Measurements from ENCODE around the gene NR2F1-AS1.

NR2F1-AS1 gene

DNA sequence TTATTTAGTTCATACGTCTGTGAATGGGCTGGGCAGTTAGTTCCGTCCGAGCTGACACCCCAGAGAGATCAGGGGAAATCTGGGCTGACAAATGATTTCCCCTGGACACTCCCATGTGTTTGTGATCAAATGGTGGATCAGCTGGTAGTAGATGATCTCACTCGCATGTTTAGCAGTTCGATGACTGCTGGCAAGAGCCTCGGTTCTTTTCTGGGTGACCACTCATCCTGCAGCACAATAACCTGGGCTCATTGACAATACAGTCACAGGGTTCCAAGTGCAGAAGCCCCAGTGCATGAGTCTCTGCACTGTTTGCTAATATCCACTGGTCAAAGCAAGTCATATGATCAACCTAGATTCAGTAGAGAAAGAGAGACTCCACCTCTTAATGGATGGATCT, 155.9 kb downstream of the NR2F1-AS1 start:
- no peaks in the 10 kb centered on the region for H3K9me3 ChIP-seq (ENCODE audit: control extremely low read depth in 1 of 5, control insufficient read depth in 4 of 5, insufficient read depth in 2 of 5, low read depth in 1 of 5, low read length in 4 of 5)
- no peak overlapping the region for H3K27ac ChIP-seq (ENCODE audit: insufficient read depth in 1 of 2, low read depth in 1 of 2, low read length in 2 of 2, poor library complexity in 1 of 2, severe bottlenecking in 2 of 2)
- no peaks in the 10 kb centered on the region for H3K4me1 ChIP-seq (ENCODE audit: control extremely low read depth in 1 of 4, control insufficient read depth in 4 of 4, insufficient read depth in 4 of 4, low read length in 3 of 4)
- POLR2A ChIA-PET = no interaction called here
- no peaks in the 10 kb centered on the region for H3K27me3 ChIP-seq (replicated peaks in 2 of 5; ENCODE audit: control insufficient read depth in 4 of 5, insufficient read depth in 5 of 5, low read length in 4 of 5)
- CTCF ChIA-PET = no interaction called here
- H3K36me3 ChIP-seq (ENCODE audit: control insufficient read depth in 4 of 4, insufficient read depth in 4 of 4, low read length in 3 of 4) = no peaks in the 10 kb centered on the region
- no peak overlapping the region for H3K4me3 ChIP-seq (ENCODE audit: control insufficient read depth in 1 of 7, extremely low read depth in 1 of 7, insufficient read depth in 4 of 7, low read depth in 2 of 7, low read length in 6 of 7)
- 91% methylated on average over 6 of the region's 6 CpGs for WGBS (ENCODE audit: insufficient coverage)
- DNase-seq = no peak

DNA sequence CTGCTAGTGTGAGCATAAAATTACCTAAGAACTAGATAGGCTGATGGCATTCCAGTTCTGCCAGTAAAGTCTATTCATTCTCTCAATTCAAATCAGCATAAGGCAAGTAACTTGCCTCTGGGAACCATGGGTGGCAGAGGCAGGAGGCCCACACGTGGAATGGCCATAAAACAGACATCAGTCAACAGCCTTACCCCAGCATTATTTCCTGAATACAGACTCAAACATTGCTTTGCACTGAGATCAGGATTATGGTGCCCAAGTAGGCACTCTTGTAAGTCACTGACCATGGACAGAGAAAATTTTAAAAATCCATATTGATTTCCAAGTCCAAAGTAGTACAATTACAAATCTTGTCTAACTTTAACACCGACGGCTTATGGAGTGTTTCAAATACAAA, 157.7 kb downstream of the NR2F1-AS1 start:
- H3K4me3 ChIP-seq (ENCODE audit: control insufficient read depth in 1 of 7, extremely low read depth in 1 of 7, insufficient read depth in 4 of 7, low read depth in 2 of 7, low read length in 6 of 7) = no peak overlapping the region
- no peaks in the 10 kb centered on the region for H3K9me3 ChIP-seq (ENCODE audit: control extremely low read depth in 1 of 5, control insufficient read depth in 4 of 5, insufficient read depth in 2 of 5, low read depth in 1 of 5, low read length in 4 of 5)
- CTCF ChIA-PET = no interaction called here
- H3K36me3 ChIP-seq (ENCODE audit: control insufficient read depth in 4 of 4, insufficient read depth in 4 of 4, low read length in 3 of 4) = no peaks in the 10 kb centered on the region
- DNase-seq = no peak
- no peaks in the 10 kb centered on the region for H3K27me3 ChIP-seq (replicated peaks in 2 of 5; ENCODE audit: control insufficient read depth in 4 of 5, insufficient read depth in 5 of 5, low read length in 4 of 5)
- H3K27ac ChIP-seq (ENCODE audit: insufficient read depth in 1 of 2, low read depth in 1 of 2, low read length in 2 of 2, poor library complexity in 1 of 2, severe bottlenecking in 2 of 2) = no peak overlapping the region
- POLR2A ChIA-PET = no interaction called here
- H3K4me1 ChIP-seq (ENCODE audit: control extremely low read depth in 1 of 4, control insufficient read depth in 4 of 4, insufficient read depth in 4 of 4, low read length in 3 of 4) = no peaks in the 10 kb centered on the region
- no CpG with 5 or more reads among the region's 3 CpGs for WGBS (ENCODE audit: insufficient coverage)

DNA sequence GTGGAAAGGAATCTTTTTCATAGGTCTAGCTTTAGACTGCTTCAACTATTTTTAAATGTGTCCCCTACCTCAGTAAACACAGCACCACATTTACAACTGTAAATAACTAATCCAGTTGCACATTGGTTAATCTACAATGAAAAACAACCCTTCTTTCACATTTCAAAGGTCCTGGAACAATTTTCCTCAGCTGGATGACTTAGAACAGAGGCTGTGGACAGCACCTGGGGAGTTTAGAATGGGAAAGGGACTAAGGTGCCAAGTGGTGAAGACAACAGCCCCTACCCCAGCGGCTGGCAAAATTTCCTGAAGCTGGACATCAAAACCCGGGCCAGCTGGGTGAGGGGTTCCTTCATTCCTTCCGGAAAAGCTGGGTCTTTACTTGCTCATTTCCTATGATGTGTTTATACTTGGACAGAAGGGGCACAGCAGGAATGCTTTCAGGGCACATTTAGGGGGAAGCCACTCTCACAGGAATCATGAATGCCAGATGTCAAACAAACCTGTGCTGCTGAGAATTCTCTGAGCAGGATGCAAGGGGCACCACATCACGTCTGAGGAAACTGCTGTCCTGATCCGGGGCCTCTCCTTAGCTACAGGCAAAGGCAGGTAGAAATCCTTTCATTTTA, 158.3 kb downstream of the NR2F1-AS1 start:
- WGBS (ENCODE audit: insufficient coverage) = 57% methylated on average over 2 of the region's 5 CpGs
- ChIA-PET POLR2A (interaction anchor here (0.6 kb wide), 1 partner anchor 676 kb away, joined by 3 read pairs; no protein-coding TSS in a partner anchor), CTCF (no interaction called here)
- H3K4me3 ChIP-seq (ENCODE audit: control insufficient read depth in 1 of 7, extremely low read depth in 1 of 7, insufficient read depth in 4 of 7, low read depth in 2 of 7, low read length in 6 of 7) = no peak overlapping the region
- no peak for DNase-seq
- no peaks in the 10 kb centered on the region for H3K27me3 ChIP-seq (replicated peaks in 2 of 5; ENCODE audit: control insufficient read depth in 4 of 5, insufficient read depth in 5 of 5, low read length in 4 of 5)
- no peaks in the 10 kb centered on the region for H3K9me3 ChIP-seq (ENCODE audit: control extremely low read depth in 1 of 5, control insufficient read depth in 4 of 5, insufficient read depth in 2 of 5, low read depth in 1 of 5, low read length in 4 of 5)
- H3K4me1 ChIP-seq (ENCODE audit: control extremely low read depth in 1 of 4, control insufficient read depth in 4 of 4, insufficient read depth in 4 of 4, low read length in 3 of 4) = no peaks in the 10 kb centered on the region
- no peak overlapping the region for H3K27ac ChIP-seq (ENCODE audit: insufficient read depth in 1 of 2, low read depth in 1 of 2, low read length in 2 of 2, poor library complexity in 1 of 2, severe bottlenecking in 2 of 2)
- H3K36me3 ChIP-seq (ENCODE audit: control insufficient read depth in 4 of 4, insufficient read depth in 4 of 4, low read length in 3 of 4) = no peaks in the 10 kb centered on the region

DNA sequence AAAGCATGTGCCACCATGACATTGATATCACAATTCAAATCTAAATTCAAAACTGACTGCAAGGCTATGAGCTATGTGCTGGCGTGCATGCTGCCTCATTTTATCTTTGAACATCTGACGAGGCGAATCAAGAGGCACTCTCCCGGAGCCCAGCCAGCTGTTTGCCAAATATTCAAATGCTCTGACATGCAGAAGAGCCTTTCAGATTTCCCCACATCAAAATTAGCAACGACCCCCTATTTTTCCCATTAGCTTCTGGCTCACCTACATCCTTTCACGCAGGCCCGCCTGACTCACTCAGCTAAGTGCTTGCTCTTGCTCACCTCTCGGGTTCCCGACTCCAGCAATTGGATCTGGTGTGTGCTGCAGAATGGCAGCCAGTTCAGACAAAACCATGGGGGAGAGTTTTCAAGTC, 159.0 kb downstream of the NR2F1-AS1 start:
- DNase-seq = no peak
- no peaks in the 10 kb centered on the region for H3K9me3 ChIP-seq (ENCODE audit: control extremely low read depth in 1 of 5, control insufficient read depth in 4 of 5, insufficient read depth in 2 of 5, low read depth in 1 of 5, low read length in 4 of 5)
- CTCF ChIA-PET = no interaction called here
- H3K27me3 ChIP-seq (replicated peaks in 2 of 5; ENCODE audit: control insufficient read depth in 4 of 5, insufficient read depth in 5 of 5, low read length in 4 of 5) = no peaks in the 10 kb centered on the region
- POLR2A ChIA-PET = interaction anchor here (0.6 kb wide), 1 partner anchor 675 kb away, joined by 3 read pairs; no protein-coding TSS in a partner anchor
- WGBS (ENCODE audit: insufficient coverage) = 84% methylated on average over 9 of the region's 9 CpGs
- no peaks in the 10 kb centered on the region for H3K36me3 ChIP-seq (ENCODE audit: control insufficient read depth in 4 of 4, insufficient read depth in 4 of 4, low read length in 3 of 4)
- H3K4me3 ChIP-seq (ENCODE audit: control insufficient read depth in 1 of 7, extremely low read depth in 1 of 7, insufficient read depth in 4 of 7, low read depth in 2 of 7, low read length in 6 of 7) = no peak overlapping the region
- H3K4me1 ChIP-seq (ENCODE audit: control extremely low read depth in 1 of 4, control insufficient read depth in 4 of 4, insufficient read depth in 4 of 4, low read length in 3 of 4) = no peaks in the 10 kb centered on the region
- H3K27ac ChIP-seq (ENCODE audit: insufficient read depth in 1 of 2, low read depth in 1 of 2, low read length in 2 of 2, poor library complexity in 1 of 2, severe bottlenecking in 2 of 2) = no peak overlapping the region

DNA sequence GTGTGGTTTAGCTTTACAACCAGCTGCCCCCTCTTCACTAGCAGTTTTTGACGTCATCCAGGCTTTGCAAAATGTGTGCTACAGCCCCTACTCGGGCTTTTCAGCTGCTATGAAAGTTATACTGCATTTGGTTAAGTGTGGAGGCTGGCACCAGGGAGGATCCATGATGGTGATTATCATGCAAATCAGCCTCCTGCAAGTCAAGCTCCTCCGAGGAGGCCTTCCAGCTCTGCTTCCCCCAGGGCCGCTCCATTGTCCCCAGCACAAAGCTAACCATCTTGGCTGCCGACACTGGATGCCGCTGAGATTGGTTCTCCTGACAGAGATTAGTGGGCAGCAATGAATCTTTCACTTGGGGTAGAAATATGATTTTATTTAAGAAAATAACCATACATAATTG, 159.6 kb downstream of the NR2F1-AS1 start:
- WGBS (ENCODE audit: insufficient coverage) = 93% methylated on average over 3 of the region's 6 CpGs

DNA sequence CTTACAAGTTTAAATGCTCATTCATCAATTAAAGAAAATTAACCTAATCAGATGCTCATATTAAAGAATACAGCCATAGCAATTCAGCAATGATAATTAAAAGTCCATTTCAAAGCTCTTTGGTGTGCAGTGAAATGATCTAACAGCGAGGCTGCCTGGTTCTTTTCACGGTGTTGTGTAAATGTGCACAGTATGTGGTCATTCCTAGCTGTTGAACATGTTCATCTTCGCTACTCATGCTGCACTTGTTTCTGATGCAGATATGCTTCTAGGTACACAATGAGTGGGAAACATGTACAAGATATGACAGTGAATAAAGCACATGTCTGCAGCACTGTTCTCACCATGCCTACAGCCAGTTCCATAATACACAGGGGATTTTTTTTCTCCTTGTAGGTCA, 163.5 kb downstream of the NR2F1-AS1 start:
- Histone ChIP-seq H3K9me3 (ENCODE audit: control extremely low read depth in 1 of 5, control insufficient read depth in 4 of 5, insufficient read depth in 2 of 5, low read depth in 1 of 5, low read length in 4 of 5) (no peaks in the 10 kb centered on the region), H3K27me3 (replicated peaks in 2 of 5; ENCODE audit: control insufficient read depth in 4 of 5, insufficient read depth in 5 of 5, low read length in 4 of 5) (no peaks in the 10 kb centered on the region), H3K4me1 (ENCODE audit: control extremely low read depth in 1 of 4, control insufficient read depth in 4 of 4, insufficient read depth in 4 of 4, low read length in 3 of 4) (no peaks in the 10 kb centered on the region), H3K4me3 (ENCODE audit: control insufficient read depth in 1 of 7, extremely low read depth in 1 of 7, insufficient read depth in 4 of 7, low read depth in 2 of 7, low read length in 6 of 7) (no peak overlapping the region), H3K27ac (ENCODE audit: insufficient read depth in 1 of 2, low read depth in 1 of 2, low read length in 2 of 2, poor library complexity in 1 of 2, severe bottlenecking in 2 of 2) (no peak overlapping the region), H3K36me3 (ENCODE audit: control insufficient read depth in 4 of 4, insufficient read depth in 4 of 4, low read length in 3 of 4) (no peaks in the 10 kb centered on the region)
- CTCF ChIA-PET = no interaction called here
- no peak for DNase-seq
- 100% methylated on average over 2 of the region's 3 CpGs for WGBS (ENCODE audit: insufficient coverage)
- POLR2A ChIA-PET = no interaction called here

More for the DNA sequence above, 159.6 kb downstream of the NR2F1-AS1 start:
- Histone ChIP-seq H3K27ac (ENCODE audit: insufficient read depth in 1 of 2, low read depth in 1 of 2, low read length in 2 of 2, poor library complexity in 1 of 2, severe bottlenecking in 2 of 2) (no peak overlapping the region), H3K4me1 (ENCODE audit: control extremely low read depth in 1 of 4, control insufficient read depth in 4 of 4, insufficient read depth in 4 of 4, low read length in 3 of 4) (no peaks in the 10 kb centered on the region), H3K36me3 (ENCODE audit: control insufficient read depth in 4 of 4, insufficient read depth in 4 of 4, low read length in 3 of 4) (no peaks in the 10 kb centered on the region), H3K4me3 (ENCODE audit: control insufficient read depth in 1 of 7, extremely low read depth in 1 of 7, insufficient read depth in 4 of 7, low read depth in 2 of 7, low read length in 6 of 7) (no peak overlapping the region), H3K9me3 (ENCODE audit: control extremely low read depth in 1 of 5, control insufficient read depth in 4 of 5, insufficient read depth in 2 of 5, low read depth in 1 of 5, low read length in 4 of 5) (no peaks in the 10 kb centered on the region), H3K27me3 (replicated peaks in 2 of 5; ENCODE audit: control insufficient read depth in 4 of 5, insufficient read depth in 5 of 5, low read length in 4 of 5) (no peaks in the 10 kb centered on the region)
- no peak for DNase-seq
- POLR2A ChIA-PET = no interaction called here
- CTCF ChIA-PET = no interaction called here

DNA sequence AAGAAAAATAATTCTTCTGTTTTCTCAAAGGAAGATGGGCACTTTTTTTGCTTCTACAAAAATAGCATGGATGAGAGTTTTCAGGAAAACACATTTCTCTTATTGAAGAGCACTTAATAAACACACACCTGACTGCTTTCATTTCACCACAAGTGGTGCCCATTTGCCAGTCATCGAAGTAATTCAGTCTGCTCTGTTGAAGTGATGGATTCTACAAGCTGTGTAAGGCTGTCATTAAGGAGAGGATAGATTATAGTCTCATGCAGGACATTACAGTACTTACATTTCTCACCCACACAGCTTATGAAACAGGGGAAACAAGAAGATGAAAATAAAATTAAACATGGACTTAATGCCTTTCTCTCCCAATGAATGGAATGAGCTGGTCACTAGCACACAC, 165.2 kb downstream of the NR2F1-AS1 start:
- H3K9me3 ChIP-seq (ENCODE audit: control extremely low read depth in 1 of 5, control insufficient read depth in 4 of 5, insufficient read depth in 2 of 5, low read depth in 1 of 5, low read length in 4 of 5) = no peaks in the 10 kb centered on the region
- no peaks in the 10 kb centered on the region for H3K27me3 ChIP-seq (replicated peaks in 2 of 5; ENCODE audit: control insufficient read depth in 4 of 5, insufficient read depth in 5 of 5, low read length in 4 of 5)
- no peaks in the 10 kb centered on the region for H3K36me3 ChIP-seq (ENCODE audit: control insufficient read depth in 4 of 4, insufficient read depth in 4 of 4, low read length in 3 of 4)
- H3K27ac ChIP-seq (ENCODE audit: insufficient read depth in 1 of 2, low read depth in 1 of 2, low read length in 2 of 2, poor library complexity in 1 of 2, severe bottlenecking in 2 of 2) = no peak overlapping the region
- H3K4me1 ChIP-seq (ENCODE audit: control extremely low read depth in 1 of 4, control insufficient read depth in 4 of 4, insufficient read depth in 4 of 4, low read length in 3 of 4) = no peaks in the 10 kb centered on the region
- ChIA-PET CTCF (no interaction called here), POLR2A (no interaction called here)
- no peak for DNase-seq
- WGBS (ENCODE audit: insufficient coverage) = no CpG with 5 or more reads among the region's 1 CpG
- no peak overlapping the region for H3K4me3 ChIP-seq (ENCODE audit: control insufficient read depth in 1 of 7, extremely low read depth in 1 of 7, insufficient read depth in 4 of 7, low read depth in 2 of 7, low read length in 6 of 7)

Data from common myeloid progenitor, CD34-positive (primary cell).